ENCODE data around the gene DNAJC7. TPM values are rescaled to one million over a fixed set of nuclear protein-coding genes. Genes with fewer than 3 reads are reported as not detected.

DNAJC7 gene
- total RNA-seq, 4 donors from 2014 or later, result 70.1 to 79.6 (median 76.4) TPM

GRCh38 chr17:41932816-41933389, 84.3 kb downstream of the DNAJC7 start:
- no peak for TF ChIP-seq CTCF (IDR thresholded peaks at IDR 0.05; ENCODE audit: low read depth)

GRCh38 chr17:41930009-41930832, 87.0 kb downstream of the DNAJC7 start, which contains the start of gene ODAD4:
Gene ODAD4 (plus strand): TSS chr17:41930617. CDS start chr17:41930724, 107 bp downstream.
- no peak for TF ChIP-seq CTCF (IDR thresholded peaks at IDR 0.05; ENCODE audit: low read depth)

GRCh38 chr17:41928693-41929251, 88.5 kb downstream of the DNAJC7 start:
- TF ChIP-seq CTCF (IDR thresholded peaks at IDR 0.05; ENCODE audit: low read depth), result no peak

Other genes with a start within 250 kb of the DNAJC7 start
- gene JUP, start 230.7 kb downstream of the DNAJC7 start, total RNA-seq, result 10 to 100 TPM; 22.7 to 96.3 (median 57.6) TPM
- 1 to 10 TPM; 1.8 to 5.8 (median 5.0) TPM for gene P3H4, start 205.5 kb downstream of the DNAJC7 start, total RNA-seq
- gene FKBP10, start 204.4 kb downstream of the DNAJC7 start, total RNA-seq, result 10 to 100 TPM; 13.7 to 34.8 (median 23.1) TPM
- gene NT5C3B, start 181.2 kb downstream of the DNAJC7 start, total RNA-seq, result 10 to 100 TPM; 26.7 to 54.4 (median 49.2) TPM
- gene KLHL10, start 179.6 kb downstream of the DNAJC7 start, total RNA-seq, result under 1 TPM in 3 of 4 donors, not detected in 1; 0.51 to 0.66 (median 0.57) TPM
- gene KLHL11, start 152.0 kb downstream of the DNAJC7 start, total RNA-seq, result 10 to 100 TPM; 15.1 to 20.5 (median 17.8) TPM
- 10 to 100 TPM; 50.9 to 75.9 (median 64.1) TPM for gene ACLY, start 98.5 kb downstream of the DNAJC7 start, total RNA-seq
- gene ODAD4, start 86.8 kb downstream of the DNAJC7 start, total RNA-seq, result under 1 TPM; 0.33 to 0.88 (median 0.44) TPM
- 10 to 100 TPM; 25.4 to 96.1 (median 55.2) TPM for gene CNP, start 50.6 kb downstream of the DNAJC7 start, total RNA-seq
- 10 to 100 TPM; 21.2 to 37.1 (median 29.0) TPM for gene NKIRAS2, start 2.7 kb upstream of the DNAJC7 start, total RNA-seq
- 1 to 10 TPM in 1 of 4 donors, under 1 TPM in 2, not detected in 1; 0.17 to 1.7 (median 0.44) TPM for gene C17orf113, start 33.2 kb upstream of the DNAJC7 start, total RNA-seq
- gene ZNF385C, start 81.0 kb upstream of the DNAJC7 start, total RNA-seq, result under 1 TPM in 2 of 4 donors, not detected in 2; 0.22 to 0.49 TPM
- 10 to 100 TPM in 3 of 4 donors, 1 to 10 TPM in 1; 4.7 to 17.1 (median 13.5) TPM for gene DHX58, start 95.3 kb upstream of the DNAJC7 start, total RNA-seq
- 10 to 100 TPM; 27.2 to 49.9 (median 32.8) TPM for gene KAT2A, start 103.9 kb upstream of the DNAJC7 start, total RNA-seq
- gene HSPB9, start 105.4 kb upstream of the DNAJC7 start, total RNA-seq, result not detected
- 100 to 1,000 TPM in 3 of 4 donors, 10 to 100 TPM in 1; 89.7 to 167 (median 115) TPM for gene RAB5C, start 137.6 kb upstream of the DNAJC7 start, total RNA-seq
- gene KCNH4, start 163.7 kb upstream of the DNAJC7 start, total RNA-seq, result under 1 TPM in 3 of 4 donors, not detected in 1; 0.16 to 0.34 (median 0.19) TPM
- not detected for gene HCRT, start 168.0 kb upstream of the DNAJC7 start, total RNA-seq
- 10 to 100 TPM; 18.8 to 47.5 (median 45.3) TPM for gene GHDC, start 177.1 kb upstream of the DNAJC7 start, total RNA-seq

Data from subcutaneous adipose tissue (tissue), 4 donors.